Activated T-cell treated with anti-CD3 and anti-CD28 coated beads, Interleukin-2, amount 50 U/mL, for 72 hours (primary cell): ENCODE results near the gene COX20. TPM values are rescaled to one million over a fixed set of nuclear protein-coding genes. Genes with fewer than 3 reads are reported as not detected.
A peak's percentile ranks its signal among the peaks of the same experiment; 100 is the strongest.

Experiments
- ATAC-seq, 2 donors: fragments of 150-1000 bp; cut with Tn5 transposase; replicated peaks in 1 of 2; 2 replicates each; pipeline ENCODE4 v1.10.0; 2021; ENCODE audit warnings: moderate library complexity in 2 of 2, mild to moderate bottlenecking in 1 of 2
- DNase-seq, 2 donors: peaks; one replicate each; pipeline ENCODE4 v3.0.0; 2021 to 2022; ENCODE audit warnings: mixed read lengths in 1 of 2
- H3K27ac Mint-ChIP-seq: one replicate; pipeline ENCODE4 v1.8.0; 2022; ENCODE audit warnings: mild to moderate bottlenecking, moderate library complexity, mixed read lengths
- H3K27me3 Mint-ChIP-seq: one replicate; pipeline ENCODE4 v1.8.0; 2022; ENCODE audit warnings: low read depth, mixed read lengths
- H3K36me3 Mint-ChIP-seq, 2 donors: one replicate each; pipeline ENCODE4 v1.8.0; 2022; ENCODE audit warnings: mixed read lengths in 2 of 2, mild to moderate bottlenecking in 1 of 2; ENCODE audit not compliant: insufficient read depth in 2 of 2
- H3K4me1 Mint-ChIP-seq: one replicate; pipeline ENCODE4 v1.8.0; 2022; ENCODE audit warnings: low read depth, mixed read lengths
- H3K4me3 Mint-ChIP-seq, 2 donors: one replicate each; pipeline ENCODE4 v1.8.0; 2022; ENCODE audit warnings: mild to moderate bottlenecking in 2 of 2, mixed read lengths in 2 of 2, moderate library complexity in 2 of 2
- H3K9me3 Mint-ChIP-seq, 2 donors: one replicate each; pipeline ENCODE4 v1.8.0; 2022; ENCODE audit warnings: mixed read lengths in 2 of 2
- total RNA-seq, 2 donors: library from RNA; stranded (reverse); gene quantifications; one replicate each; pipeline ENCODE4 v1.2.3, GENCODE V29; 2022

Gene COX20
- total RNA-seq, 2 donors from 2014 or later, result 9.8 to 12.1 TPM

DNA sequence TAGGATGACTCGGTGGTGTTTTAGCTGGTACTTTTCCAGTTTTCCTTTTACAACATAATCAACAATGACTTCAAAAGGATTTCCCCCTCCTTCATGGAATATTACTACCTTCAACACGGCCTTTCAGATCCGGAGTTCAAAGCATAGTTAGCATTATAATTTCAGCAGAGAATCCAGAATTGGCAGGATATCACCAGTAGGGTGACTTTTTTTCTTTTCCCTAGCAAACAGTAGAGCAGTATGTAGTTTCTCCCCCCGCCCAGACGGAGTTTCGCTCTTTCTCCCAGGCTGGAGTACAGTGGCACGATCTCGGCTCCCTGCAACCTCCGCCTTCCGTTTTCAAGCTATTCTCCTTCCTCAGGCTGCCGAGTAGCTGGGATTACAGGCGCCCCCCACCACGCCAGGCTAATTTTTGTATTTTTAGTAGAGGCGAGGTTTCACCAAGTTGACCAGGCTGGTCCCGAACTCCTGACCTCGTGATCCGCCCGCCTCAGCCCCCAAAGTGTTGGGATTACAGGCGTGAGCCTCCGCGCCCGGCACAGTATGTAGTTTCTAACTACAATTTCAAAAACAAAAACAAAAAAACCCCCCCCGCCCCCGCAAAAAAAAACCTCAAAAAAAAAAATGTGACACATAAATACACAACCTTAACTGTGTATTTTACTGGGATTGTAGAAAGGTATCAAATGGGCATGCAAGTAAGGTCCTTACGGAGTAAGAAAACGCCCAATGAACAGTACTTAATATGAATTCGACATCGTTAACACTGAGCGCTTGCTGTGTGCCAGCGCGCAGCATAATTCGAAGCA, 1.5 kb upstream of the COX20 start:
- Mint-ChIP-seq H3K27me3 (no peaks in the 10 kb centered on the region), H3K27ac (peak overlapping the region; percentile 97), H3K9me3 (no peaks in the 10 kb centered on the region), H3K4me3 (peak overlapping the region; percentile 92 to 96), H3K36me3 (peaks cover 12 to 19% of the 10 kb centered on the region in 2 donors), H3K4me1 (peaks cover 53% of the 10 kb centered on the region)
- ATAC-seq (peak; percentile 8 to 23), DNase-seq (peak; percentile 52)

DNA sequence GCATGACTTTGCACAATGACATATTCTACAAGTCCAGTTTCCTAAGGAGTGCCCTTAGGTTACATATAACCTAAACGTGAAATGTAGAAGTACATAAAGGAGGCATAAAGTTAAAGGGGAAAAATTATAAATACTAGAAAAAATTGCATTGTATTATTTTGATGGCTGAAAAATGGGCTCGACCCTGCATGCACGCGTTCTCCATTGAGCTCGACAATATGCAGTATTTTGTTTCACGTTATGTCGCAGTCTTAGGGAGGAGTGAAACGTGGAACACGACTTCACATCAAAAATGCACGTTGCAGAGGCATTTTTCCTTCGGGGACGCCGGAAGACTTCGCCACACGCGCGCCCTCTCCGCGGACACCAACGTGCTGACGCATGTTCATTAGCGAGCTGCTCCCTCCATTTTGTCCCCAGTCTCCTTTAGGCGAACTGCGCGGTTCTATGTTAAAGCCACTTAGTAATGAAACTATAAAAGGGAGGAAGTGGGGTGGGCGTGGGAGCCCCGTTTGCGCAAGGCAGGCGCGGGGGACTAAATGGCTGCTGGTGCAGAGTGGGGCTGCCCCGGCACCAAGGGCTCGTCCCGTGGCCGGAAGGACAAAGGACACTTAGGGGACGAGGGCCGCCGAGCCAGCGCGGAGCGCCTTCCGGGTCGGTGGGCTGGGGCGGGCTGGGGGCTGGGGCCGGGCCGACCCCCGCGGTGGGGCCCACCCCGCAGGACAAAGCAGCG, 749 bp upstream of the COX20 start:
- Mint-ChIP-seq H3K9me3 (no peaks in the 10 kb centered on the region), H3K4me1 (peaks cover 61% of the 10 kb centered on the region), H3K27me3 (no peaks in the 10 kb centered on the region), H3K27ac (peak overlapping the region; percentile 97), H3K36me3 (peaks cover 12 to 21% of the 10 kb centered on the region in 2 donors), H3K4me3 (peak overlapping the region; percentile 92 to 96)
- peak; percentile 89 to 92 for DNase-seq
- peak; percentile 76 to 78 for ATAC-seq

DNA sequence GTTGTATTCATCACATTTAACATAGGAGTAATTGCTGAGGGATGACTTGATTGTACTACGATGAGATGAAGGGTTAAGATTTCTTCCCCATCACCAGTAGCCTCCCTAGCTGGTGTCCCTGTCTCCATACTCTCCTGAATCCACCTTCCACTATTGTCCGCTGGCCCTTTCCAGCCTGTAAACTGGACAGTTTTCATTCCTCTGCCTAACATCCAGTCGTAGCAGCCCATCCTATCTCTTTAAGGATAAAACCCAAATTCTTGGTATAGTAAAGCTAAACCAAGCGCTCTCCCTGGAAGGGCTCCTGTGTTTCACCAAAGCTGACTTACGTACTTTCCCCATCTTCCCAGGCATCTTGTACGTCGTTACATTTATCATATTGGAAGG, 670 bp downstream of the COX20 start:
- Mint-ChIP-seq H3K27ac (peak overlapping the region; percentile 98), H3K9me3 (no peaks in the 10 kb centered on the region), H3K36me3 (peaks cover 15 to 23% of the 10 kb centered on the region in 2 donors), H3K27me3 (no peaks in the 10 kb centered on the region), H3K4me3 (peak overlapping the region; percentile 92 to 96), H3K4me1 (peaks cover 68% of the 10 kb centered on the region)
- ATAC-seq, result no peak
- DNase-seq, result no peak

GRCh38 chr1:244836584-244836983, 1.1 kb downstream of the COX20 start:
- Mint-ChIP-seq H3K4me1 (peaks cover 66% of the 10 kb centered on the region), H3K27me3 (no peaks in the 10 kb centered on the region), H3K27ac (peak overlapping the region; percentile 98), H3K9me3 (no peaks in the 10 kb centered on the region), H3K36me3 (peaks cover 15 to 23% of the 10 kb centered on the region in 2 donors), H3K4me3 (peak overlapping the region; percentile 92 to 96)
- DNase-seq, result no peak
- no peak for ATAC-seq

DNA sequence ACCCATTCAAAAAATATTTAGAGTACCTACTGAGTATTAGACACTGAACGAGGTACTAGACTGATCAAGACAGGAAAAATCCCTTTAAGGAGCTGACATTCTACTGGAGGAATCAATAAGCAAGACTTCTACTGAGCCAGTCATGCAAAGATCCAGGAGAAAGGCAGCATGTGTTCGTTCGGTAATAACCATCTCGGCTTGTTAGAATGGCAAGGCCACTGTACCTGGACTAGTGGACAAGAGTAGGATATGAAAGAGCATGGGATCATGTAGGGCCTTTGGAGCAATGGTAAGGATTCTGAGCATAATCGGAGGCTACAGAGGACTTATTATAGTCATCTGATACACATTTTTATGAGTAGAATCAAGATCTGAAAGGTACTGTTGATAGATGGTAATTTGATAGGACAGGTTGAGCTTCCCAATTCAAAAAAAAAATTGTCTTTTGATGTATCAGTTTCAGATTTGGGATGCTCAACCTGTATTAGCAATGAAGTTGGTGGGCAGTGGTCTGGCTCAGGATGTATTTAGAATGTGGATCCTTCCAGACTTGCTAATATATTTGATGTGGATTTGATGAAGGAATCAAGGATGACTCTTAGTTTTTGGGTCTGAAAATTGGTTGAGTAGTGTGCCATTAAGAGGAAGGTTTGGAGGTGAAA, 2.3 kb downstream of the COX20 start:
- Mint-ChIP-seq H3K27me3 (no peaks in the 10 kb centered on the region), H3K4me1 (peaks cover 75% of the 10 kb centered on the region), H3K36me3 (peaks cover 15 to 25% of the 10 kb centered on the region in 2 donors), H3K9me3 (no peaks in the 10 kb centered on the region), H3K4me3 (peak overlapping the region; percentile 92 to 96), H3K27ac (peak overlapping the region; percentile 98)
- ATAC-seq (no peak), DNase-seq (no peak)

GRCh38 chr1:244839656-244840055, 4.2 kb downstream of the COX20 start:
- Mint-ChIP-seq H3K36me3 (peaks cover 14 to 38% of the 10 kb centered on the region in 2 donors), H3K27me3 (no peaks in the 10 kb centered on the region), H3K27ac (peak overlapping the region; percentile 31), H3K4me1 (peaks cover 74% of the 10 kb centered on the region), H3K4me3 (peak overlapping the region in 1 of 2 donors; percentile 4), H3K9me3 (no peaks in the 10 kb centered on the region)
- ATAC-seq, result no peak
- no peak for DNase-seq

DNA sequence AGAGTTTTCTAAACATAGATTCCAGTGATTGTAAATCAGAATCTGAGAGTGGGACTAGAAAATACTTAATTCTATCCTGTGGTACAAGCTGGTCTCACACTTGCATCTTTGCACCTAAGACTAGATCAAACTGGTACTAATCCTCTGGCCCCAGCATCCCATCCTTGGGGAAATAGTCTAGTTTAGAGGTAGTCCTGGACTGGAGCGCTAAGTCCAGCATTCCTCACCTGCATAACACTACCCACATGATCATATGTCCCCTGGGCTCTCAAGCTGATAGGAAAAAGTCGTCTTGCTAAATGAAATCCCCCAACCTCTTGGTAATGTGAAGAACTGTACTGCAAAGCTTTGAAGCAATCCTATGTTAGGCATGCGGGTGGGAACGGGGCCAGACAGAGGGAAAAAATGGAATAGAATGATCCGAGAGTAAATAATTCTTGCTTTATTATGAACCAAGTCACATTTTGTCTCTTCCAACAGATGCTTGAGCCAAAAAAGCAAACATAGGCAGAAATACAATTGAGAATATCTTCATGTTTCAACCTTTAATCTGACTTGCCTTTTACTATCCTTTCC, 4.8 kb downstream of the COX20 start:
- ATAC-seq (no peak), DNase-seq (no peak)
- Mint-ChIP-seq H3K4me1 (peaks cover 79% of the 10 kb centered on the region), H3K36me3 (peaks cover 15 to 42% of the 10 kb centered on the region in 2 donors), H3K27ac (peak overlapping the region; percentile 89), H3K9me3 (no peaks in the 10 kb centered on the region), H3K4me3 (peak overlapping the region in 1 of 2 donors; percentile 33), H3K27me3 (no peaks in the 10 kb centered on the region)

DNA sequence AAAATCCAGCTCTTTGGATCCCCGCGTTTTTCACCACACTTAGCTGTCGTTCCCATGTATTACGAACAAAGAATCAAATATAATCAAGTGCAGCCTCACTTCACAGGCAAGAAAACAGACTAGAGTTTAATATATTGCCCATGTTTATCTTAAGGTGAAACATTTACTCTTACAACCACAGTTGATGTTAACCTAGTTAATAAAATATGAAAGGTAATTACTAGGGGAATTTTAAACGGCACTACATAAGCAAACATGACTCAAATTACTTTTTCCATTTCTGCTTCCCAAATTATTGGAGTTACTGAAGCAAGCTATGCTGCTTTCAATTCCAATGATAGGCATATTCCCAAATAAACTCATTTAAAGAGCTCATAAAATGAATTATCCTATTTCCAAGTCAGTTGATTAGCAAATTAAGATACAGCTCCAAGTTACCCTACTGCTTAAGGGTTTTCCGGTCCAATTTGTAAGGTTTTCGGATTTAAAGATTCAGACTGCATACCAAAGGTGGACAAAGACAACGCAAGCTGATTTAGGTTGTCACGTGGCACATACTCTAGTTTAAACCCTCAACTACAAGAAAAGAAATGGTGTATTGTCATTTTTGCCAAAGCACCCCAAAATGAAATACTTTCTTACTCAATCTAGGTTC, 5.9 kb downstream of the COX20 start:
- H3K9me3 Mint-ChIP-seq, result no peaks in the 10 kb centered on the region
- ATAC-seq, result no peak
- no peaks in the 10 kb centered on the region for H3K27me3 Mint-ChIP-seq
- H3K27ac Mint-ChIP-seq, result peak overlapping the region; percentile 89
- DNase-seq, result no peak
- peaks cover 83% of the 10 kb centered on the region for H3K4me1 Mint-ChIP-seq
- no peak overlapping the region for H3K4me3 Mint-ChIP-seq
- peaks cover 13 to 44% of the 10 kb centered on the region in 2 donors for H3K36me3 Mint-ChIP-seq

GRCh38 chr1:244843148-244843978, 7.9 kb downstream of the COX20 start:
- Mint-ChIP-seq H3K27me3 (no peaks in the 10 kb centered on the region), H3K4me1 (peaks cover 75% of the 10 kb centered on the region)

DNA sequence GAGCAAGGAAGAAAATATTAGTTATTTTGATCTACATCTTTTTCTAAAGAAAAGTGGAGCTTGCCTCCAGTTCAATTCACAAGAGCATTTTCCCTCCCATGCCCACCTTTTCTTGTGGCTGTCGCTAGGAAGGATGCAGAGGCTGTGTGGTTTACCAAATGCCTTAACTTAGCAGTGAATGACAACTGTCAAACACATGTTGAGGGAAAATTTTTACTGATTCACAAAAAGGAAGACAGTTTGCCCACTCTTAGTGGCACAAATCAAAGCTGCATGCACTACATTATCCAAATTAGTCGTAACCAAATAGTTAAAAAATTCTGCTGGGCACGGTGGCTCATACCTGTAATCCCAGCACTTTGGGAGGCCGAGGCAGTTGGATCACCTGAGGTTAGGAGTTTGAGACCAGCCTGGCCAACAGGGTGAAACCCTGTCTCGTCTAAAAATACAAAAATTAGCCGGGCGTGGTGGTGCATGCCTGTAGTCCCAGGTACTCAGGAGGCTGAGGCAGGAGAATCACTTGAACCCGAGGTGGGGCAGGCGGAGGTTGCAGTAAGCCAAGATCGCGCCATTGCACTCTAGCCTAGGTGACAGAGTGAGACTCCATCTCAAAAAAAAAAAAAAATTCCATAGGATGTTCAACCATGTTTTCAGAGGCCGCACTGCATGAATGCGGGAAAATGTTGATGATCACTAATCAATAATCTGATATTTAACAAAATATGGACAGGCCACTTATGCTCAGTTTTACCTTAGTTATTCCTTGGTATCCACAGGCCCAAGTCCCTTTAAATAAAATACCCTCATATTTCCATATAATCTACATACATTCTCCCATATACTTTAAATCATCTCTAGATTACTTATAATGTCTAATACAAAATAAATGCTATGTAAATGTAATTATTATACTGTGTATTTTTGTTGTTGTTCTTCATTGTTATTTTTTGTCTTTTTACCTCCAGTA, 9.0 kb downstream of the COX20 start:
- ATAC-seq, result peak; percentile 11 to 37
- DNase-seq, result no peak
- H3K27ac Mint-ChIP-seq, result peak overlapping the region; percentile 89
- H3K36me3 Mint-ChIP-seq, result peaks cover 7 to 57% of the 10 kb centered on the region in 2 donors
- H3K4me1 Mint-ChIP-seq, result peaks cover 73% of the 10 kb centered on the region
- no peaks in the 10 kb centered on the region for H3K27me3 Mint-ChIP-seq
- H3K9me3 Mint-ChIP-seq, result no peaks in the 10 kb centered on the region
- peak overlapping the region in 1 of 2 donors; percentile 31 for H3K4me3 Mint-ChIP-seq

More at GRCh38 chr1:244843148-244843978, 7.9 kb downstream of the COX20 start:
- peak overlapping the region; percentile 75 for H3K27ac Mint-ChIP-seq
- H3K9me3 Mint-ChIP-seq, result no peaks in the 10 kb centered on the region
- no peak for DNase-seq
- no peak for ATAC-seq
- H3K36me3 Mint-ChIP-seq, result peaks cover 10 to 51% of the 10 kb centered on the region in 2 donors
- no peak overlapping the region for H3K4me3 Mint-ChIP-seq

GRCh38 chr1:244846653-244847052, 11.2 kb downstream of the COX20 start:
- peaks cover 74% of the 10 kb centered on the region for H3K4me1 Mint-ChIP-seq
- ATAC-seq, result no peak

More at GRCh38 chr1:244846653-244847052, 11.2 kb downstream of the COX20 start:
- Mint-ChIP-seq H3K27me3 (no peaks in the 10 kb centered on the region), H3K4me3 (no peak overlapping the region), H3K27ac (peak overlapping the region; percentile 8), H3K9me3 (no peaks in the 10 kb centered on the region), H3K36me3 (peaks cover 5 to 65% of the 10 kb centered on the region in 2 donors)
- no peak for DNase-seq
